ENCODE data around the gene FAM53A. TPM values are rescaled to one million over a fixed set of nuclear protein-coding genes. Genes with fewer than 3 reads are reported as not detected.

Gene FAM53A
- total RNA-seq, 4 donors from 2014 or later: 0.22 to 2.5 (median 0.47) TPM

DNA sequence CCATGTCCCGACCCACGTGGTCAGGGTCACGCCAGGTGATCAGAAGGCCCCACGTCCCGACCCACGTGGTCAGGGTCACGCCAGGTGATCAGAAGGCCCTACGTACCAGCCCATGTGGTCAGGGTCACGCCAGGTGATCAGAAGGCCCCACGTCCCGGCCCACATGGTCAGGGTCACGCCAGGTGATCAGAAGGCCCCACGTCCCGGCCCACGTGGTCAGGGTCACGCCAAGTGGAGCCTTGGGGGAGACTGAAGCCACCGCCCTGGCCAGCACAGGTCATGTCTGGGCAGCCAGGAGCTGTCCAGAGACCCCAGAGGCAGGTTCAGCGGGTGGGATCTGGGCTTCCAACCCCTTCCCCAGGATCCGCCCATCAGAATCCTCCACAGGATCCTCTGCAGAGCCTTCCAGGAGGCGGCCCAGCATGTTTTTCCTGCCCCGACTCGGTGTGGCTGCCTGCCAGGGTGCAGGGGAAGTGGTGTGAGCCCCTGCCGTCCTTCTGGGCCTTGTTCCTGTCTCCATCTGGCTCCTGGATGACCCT, 58.4 kb downstream of the FAM53A start:
- peaks cover 0 to 6% (median 0%) of the 10 kb centered on the region in 3 donors for H3K4me1 ChIP-seq
- intact Hi-C loops (cut with DNase I): loop anchor here (10.0 kb wide), 1 partner anchor 271 kb away; no protein-coding TSS in a partner anchor
- H3K27ac ChIP-seq: no peak overlapping the region
- no peaks in the 10 kb centered on the region for H3K36me3 ChIP-seq
- no peak for DNase-seq
- H3K27me3 ChIP-seq: no peaks in the 10 kb centered on the region
- H3K9me3 ChIP-seq: no peaks in the 10 kb centered on the region
- no peak overlapping the region for H3K4me3 ChIP-seq
- WGBS, 2 donors: no CpG with 5 or more reads among the region's 23 CpGs
- TF ChIP-seq POLR2A (IDR thresholded peaks at IDR 0.05): no peak
- TF ChIP-seq, protein P1, sequence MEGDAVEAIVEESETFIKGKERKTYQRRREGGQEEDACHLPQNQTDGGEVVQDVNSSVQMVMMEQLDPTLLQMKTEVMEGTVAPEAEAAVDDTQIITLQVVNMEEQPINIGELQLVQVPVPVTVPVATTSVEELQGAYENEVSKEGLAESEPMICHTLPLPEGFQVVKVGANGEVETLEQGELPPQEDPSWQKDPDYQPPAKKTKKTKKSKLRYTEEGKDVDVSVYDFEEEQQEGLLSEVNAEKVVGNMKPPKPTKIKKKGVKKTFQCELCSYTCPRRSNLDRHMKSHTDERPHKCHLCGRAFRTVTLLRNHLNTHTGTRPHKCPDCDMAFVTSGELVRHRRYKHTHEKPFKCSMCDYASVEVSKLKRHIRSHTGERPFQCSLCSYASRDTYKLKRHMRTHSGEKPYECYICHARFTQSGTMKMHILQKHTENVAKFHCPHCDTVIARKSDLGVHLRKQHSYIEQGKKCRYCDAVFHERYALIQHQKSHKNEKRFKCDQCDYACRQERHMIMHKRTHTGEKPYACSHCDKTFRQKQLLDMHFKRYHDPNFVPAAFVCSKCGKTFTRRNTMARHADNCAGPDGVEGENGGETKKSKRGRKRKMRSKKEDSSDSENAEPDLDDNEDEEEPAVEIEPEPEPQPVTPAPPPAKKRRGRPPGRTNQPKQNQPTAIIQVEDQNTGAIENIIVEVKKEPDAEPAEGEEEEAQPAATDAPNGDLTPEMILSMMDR (IDR thresholded peaks at IDR 0.05): no peak

DNA sequence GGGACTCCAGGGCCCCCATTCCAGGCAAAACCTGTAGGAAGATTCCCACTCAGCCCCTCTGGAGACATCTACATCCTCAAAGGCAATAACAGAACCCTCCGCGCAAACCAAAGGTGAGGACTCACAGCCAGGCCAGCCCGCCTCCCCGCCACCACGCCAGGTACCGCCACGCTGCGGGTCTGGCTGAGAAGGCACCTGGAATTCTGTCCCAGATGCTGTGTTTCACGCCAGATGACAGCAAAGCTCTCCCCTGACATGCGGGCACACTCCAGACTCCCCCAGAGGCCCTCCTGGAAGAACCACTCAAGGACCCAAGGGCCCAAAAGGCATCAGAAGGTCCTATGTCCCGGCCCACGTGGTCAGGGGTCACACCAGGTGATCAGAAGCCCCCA, 59.6 kb downstream of the FAM53A start:
- H3K27me3 ChIP-seq: no peaks in the 10 kb centered on the region
- no peaks in the 10 kb centered on the region for H3K36me3 ChIP-seq
- intact Hi-C loops (cut with DNase I): loop anchor here (10.0 kb wide), 1 partner anchor 270 kb away; no protein-coding TSS in a partner anchor
- TF ChIP-seq POLR2A (IDR thresholded peaks at IDR 0.05): no peak
- H3K27ac ChIP-seq: no peak overlapping the region
- DNase-seq: no peak
- H3K4me3 ChIP-seq: no peak overlapping the region
- no peaks in the 10 kb centered on the region for H3K9me3 ChIP-seq
- peaks cover 0 to 6% (median 0%) of the 10 kb centered on the region in 3 donors for H3K4me1 ChIP-seq
- WGBS, 2 donors: no CpG with 5 or more reads among the region's 12 CpGs

DNA sequence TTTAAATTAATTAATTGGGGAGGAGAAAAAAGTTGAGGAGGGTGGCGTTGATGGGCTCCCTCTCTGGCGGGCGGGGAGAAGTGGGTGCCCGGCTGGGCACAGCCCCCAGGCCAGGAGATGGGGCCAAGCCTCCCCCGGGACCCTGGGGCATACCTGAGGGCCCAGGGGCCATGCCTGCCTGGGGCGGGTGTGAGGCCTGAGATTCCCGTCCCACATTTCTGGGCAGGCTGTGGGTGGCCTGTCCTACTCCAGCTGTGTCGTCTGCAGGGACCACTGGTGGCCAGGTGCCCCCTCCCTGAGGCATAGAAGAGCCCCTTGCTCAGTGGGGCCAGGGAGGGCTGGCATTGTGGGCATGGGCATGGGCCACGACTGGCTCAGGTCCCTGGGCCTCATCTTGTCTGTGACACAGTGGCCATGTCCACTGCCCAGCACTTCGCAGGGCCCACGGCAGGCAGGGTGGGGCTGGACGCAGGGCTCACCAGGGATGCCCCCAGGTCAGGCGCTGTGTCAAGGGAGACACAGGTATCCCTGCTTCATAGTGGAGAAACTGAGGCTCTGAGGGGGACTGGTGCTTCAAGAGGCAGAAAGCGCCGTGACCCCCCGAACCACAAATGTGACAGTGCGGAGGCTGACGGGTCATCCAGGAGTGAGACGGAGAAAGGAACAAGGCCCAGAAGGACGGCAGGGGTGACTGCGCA, 60.1 kb downstream of the FAM53A start:
- Histone ChIP-seq H3K4me1 (peaks cover 0 to under 1% (median 0%) of the 10 kb centered on the region in 3 donors), H3K4me3 (no peak overlapping the region), H3K27me3 (no peaks in the 10 kb centered on the region), H3K9me3 (no peaks in the 10 kb centered on the region), H3K36me3 (no peaks in the 10 kb centered on the region), H3K27ac (no peak overlapping the region)
- intact Hi-C loops (cut with DNase I): loop anchor here (10.0 kb wide), 1 partner anchor 269 kb away; no protein-coding TSS in a partner anchor
- TF ChIP-seq POLR2A (IDR thresholded peaks at IDR 0.05): no peak
- TF ChIP-seq, protein P1 (IDR thresholded peaks at IDR 0.05): no peak
- 89 to 95% methylated on average over 10 to 13 of the region's 21 CpGs for WGBS, 2 donors
- DNase-seq: no peak

DNA sequence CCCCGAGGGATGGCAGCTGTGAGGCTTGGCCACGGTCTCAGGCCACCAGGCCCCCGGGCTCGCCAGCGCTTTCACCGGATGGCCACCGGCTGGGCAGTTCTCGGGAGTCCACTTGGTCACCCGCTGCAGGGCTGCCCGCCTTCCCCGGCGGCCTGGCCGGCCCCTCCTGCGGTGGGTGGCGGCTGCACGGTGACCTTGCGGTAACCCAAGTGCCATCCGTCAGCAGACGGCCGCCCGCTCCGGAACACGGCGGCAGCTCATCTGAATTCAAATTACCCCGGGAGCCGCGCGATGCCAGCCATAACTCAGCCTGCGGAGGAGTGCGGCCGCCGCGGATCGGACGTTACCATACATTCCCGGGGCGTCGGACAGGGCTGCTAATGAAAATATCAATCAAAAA, 60.7 kb downstream of the FAM53A start:
- intact Hi-C loops (cut with DNase I): loop anchor here (10.0 kb wide), 1 partner anchor 269 kb away; no protein-coding TSS in a partner anchor
- no peaks in the 10 kb centered on the region for H3K36me3 ChIP-seq
- no peak overlapping the region for H3K4me3 ChIP-seq
- no peaks in the 10 kb centered on the region for H3K9me3 ChIP-seq
- 93% methylated on average over 25 of the region's 38 CpGs; no CpG with 5 or more reads in 1 of the 2 donors for WGBS, 2 donors
- no peak for DNase-seq
- H3K27me3 ChIP-seq: no peaks in the 10 kb centered on the region
- no peaks in the 10 kb centered on the region for H3K4me1 ChIP-seq
- TF ChIP-seq, protein P1 (IDR thresholded peaks at IDR 0.05): no peak
- no peak for TF ChIP-seq POLR2A (IDR thresholded peaks at IDR 0.05)
- H3K27ac ChIP-seq: no peak overlapping the region

DNA sequence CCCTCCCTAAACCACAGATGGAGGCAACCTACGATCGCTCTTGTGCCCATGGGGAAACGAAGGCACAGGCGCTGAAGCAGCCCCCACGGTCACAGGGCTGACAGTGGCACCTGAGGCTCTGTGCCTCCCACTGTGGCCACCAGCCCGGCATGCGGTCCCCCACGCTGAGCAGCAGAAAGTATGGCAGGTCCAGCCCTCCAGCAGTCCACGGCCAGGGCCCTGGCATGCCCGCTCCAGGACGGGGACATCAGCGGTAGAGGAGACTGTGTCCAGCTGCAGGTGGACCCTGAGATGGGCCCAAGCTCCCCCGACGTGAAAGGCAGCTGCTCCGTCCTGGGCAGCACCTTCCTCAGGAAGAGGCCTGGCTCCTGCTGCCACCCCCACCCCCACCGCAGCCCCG, 61.2 kb downstream of the FAM53A start:
- 92% methylated on average over 4 of the region's 17 CpGs; no CpG with 5 or more reads in 1 of the 2 donors for WGBS, 2 donors
- intact Hi-C loops (cut with DNase I): loop anchor here (10.0 kb wide), 1 partner anchor 268 kb away; no protein-coding TSS in a partner anchor
- Histone ChIP-seq H3K4me1 (no peaks in the 10 kb centered on the region), H3K27me3 (no peaks in the 10 kb centered on the region), H3K36me3 (no peaks in the 10 kb centered on the region), H3K27ac (no peak overlapping the region), H3K4me3 (no peak overlapping the region), H3K9me3 (no peaks in the 10 kb centered on the region)
- TF ChIP-seq POLR2A (IDR thresholded peaks at IDR 0.05): no peak
- TF ChIP-seq, protein P1 (IDR thresholded peaks at IDR 0.05): no peak
- no peak for DNase-seq
